ENCODE data around the gene ZNF445. TPM values are rescaled to one million over a fixed set of nuclear protein-coding genes. Genes with fewer than 3 reads are reported as not detected.

ZNF445 gene
- total RNA-seq, 1 experiment from 2014 or later: 11.9 TPM

DNA sequence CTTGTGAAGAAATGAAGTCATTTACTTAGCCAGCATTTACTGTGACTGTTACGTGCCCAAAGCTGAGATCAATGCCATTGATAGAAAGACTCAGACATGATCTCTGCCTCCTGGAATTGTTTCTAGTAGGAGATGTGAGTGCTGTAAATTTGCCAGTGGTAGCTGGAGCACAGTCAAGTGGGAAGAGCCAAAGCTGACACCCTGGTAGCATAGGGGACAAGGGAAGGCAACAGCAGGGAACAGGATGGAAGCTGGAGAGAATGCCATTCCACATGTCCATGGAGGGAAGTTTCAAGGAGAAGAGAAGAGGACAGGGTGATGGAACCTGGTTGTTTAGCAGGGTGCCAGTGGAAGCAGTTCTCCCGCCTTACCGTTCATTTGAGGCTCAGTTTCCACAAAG, 74.9 kb downstream of the ZNF445 start:
- TF ChIP-seq REST (IDR thresholded peaks at IDR 0.05; ENCODE audit: insufficient read depth in 1 of 2, low read depth in 2 of 2, low read length in 1 of 2): no peak
- no TSS peak for BruUV-seq (replicated peaks)
- CTCF ChIA-PET: no interaction called here
- no peaks in the 10 kb centered on the region for H3K4me1 ChIP-seq (ENCODE audit: control insufficient read depth, insufficient read depth, low read length)
- no peaks in the 10 kb centered on the region for H3K9me3 ChIP-seq (ENCODE audit: control insufficient read depth, insufficient read depth, low read depth, low read length)
- DNase-seq (ENCODE audit: low read depth, low spot score) (no peak), ATAC-seq (no peak)
- H3K27me3 ChIP-seq (ENCODE audit: control insufficient read depth, insufficient read depth, low read length): no peaks in the 10 kb centered on the region
- in situ Hi-C loops (cut with HindIII; ENCODE audit: low pct_unique_long_range_greater_than_20kb, low sequenced_read_pairs): no loop called here
- H3K36me3 ChIP-seq (ENCODE audit: control insufficient read depth, insufficient read depth, low read length): no peaks in the 10 kb centered on the region
- POLR2A ChIA-PET: no interaction called here
- H3K4me3 ChIP-seq (ENCODE audit: low read depth in 2 of 2, low read length in 2 of 2): no peak overlapping the region
- intact Hi-C loops (cut with micrococcal nuclease; ENCODE audit: unreplicated experiment): no loop called here
- H3K27ac ChIP-seq (ENCODE audit: low read length): no peak overlapping the region

DNA sequence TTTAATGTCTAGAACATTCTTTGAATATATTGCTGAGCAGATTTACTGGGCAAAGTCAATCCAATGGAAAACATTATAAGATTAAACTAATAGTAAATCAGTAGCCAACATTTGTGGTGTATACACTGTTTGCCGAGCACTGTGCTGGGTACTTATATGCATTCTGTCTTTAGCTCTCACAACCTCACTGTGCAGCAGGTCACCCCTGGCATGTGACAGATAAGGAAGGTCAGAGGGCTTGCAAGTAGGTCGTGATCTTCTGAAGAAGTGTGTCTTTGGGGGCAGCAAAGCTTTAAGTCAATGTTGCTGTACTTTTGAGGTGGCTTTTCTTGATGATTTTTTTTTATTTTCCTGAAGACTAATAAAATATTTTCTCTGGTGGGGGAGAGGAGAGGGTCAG, 76.7 kb downstream of the ZNF445 start:
- no peaks in the 10 kb centered on the region for H3K4me1 ChIP-seq (ENCODE audit: control insufficient read depth, insufficient read depth, low read length)
- TF ChIP-seq REST (IDR thresholded peaks at IDR 0.05; ENCODE audit: insufficient read depth in 1 of 2, low read depth in 2 of 2, low read length in 1 of 2) (no peak), TCF7L2 (IDR thresholded peaks at IDR 0.05; ENCODE audit: low read depth, low read length) (no peak), POLR2AphosphoS5 (IDR thresholded peaks at IDR 0.05; ENCODE audit: low read depth, low read length) (no peak), SIN3A (IDR thresholded peaks at IDR 0.05; ENCODE audit: borderline replicate concordance, insufficient read depth, low read depth, low read length) (no peak), CTCF (IDR thresholded peaks at IDR 0.05) (no peak)
- H3K9me3 ChIP-seq (ENCODE audit: control insufficient read depth, insufficient read depth, low read depth, low read length): no peaks in the 10 kb centered on the region
- in situ Hi-C loops (cut with HindIII; ENCODE audit: low pct_unique_long_range_greater_than_20kb, low sequenced_read_pairs): no loop called here
- no peak overlapping the region for H3K27ac ChIP-seq (ENCODE audit: low read length)
- no peak for DNase-seq (ENCODE audit: low read depth, low spot score)
- no peaks in the 10 kb centered on the region for H3K27me3 ChIP-seq (ENCODE audit: control insufficient read depth, insufficient read depth, low read length)
- intact Hi-C loops (cut with micrococcal nuclease; ENCODE audit: unreplicated experiment): no loop called here
- ATAC-seq: no peak
- ChIA-PET POLR2A (no interaction called here), CTCF (no interaction called here)
- H3K4me3 ChIP-seq (ENCODE audit: low read depth in 2 of 2, low read length in 2 of 2): no peak overlapping the region
- no peaks in the 10 kb centered on the region for H3K36me3 ChIP-seq (ENCODE audit: control insufficient read depth, insufficient read depth, low read length)
- no TSS peak for BruUV-seq (replicated peaks)

Data from Panc1 (cell line).